ENCODE results near the gene RADIL.
"Not testable (repeated sequence)": the region's sequence is repeated elsewhere in the genome, so short reads cannot be mapped to it uniquely, and the experiment has no call there.

Gene RADIL

GRCh38 chr7:4805110-4805983, 78.2 kb downstream of the RADIL start:
- DNase-seq = no peak

GRCh38 chr7:4803397-4804241, 79.9 kb downstream of the RADIL start:
- DNase-seq = no peak

GRCh38 chr7:4802577-4802976, 80.9 kb downstream of the RADIL start:
- not testable (repeated sequence) for DNase-seq

DNA sequence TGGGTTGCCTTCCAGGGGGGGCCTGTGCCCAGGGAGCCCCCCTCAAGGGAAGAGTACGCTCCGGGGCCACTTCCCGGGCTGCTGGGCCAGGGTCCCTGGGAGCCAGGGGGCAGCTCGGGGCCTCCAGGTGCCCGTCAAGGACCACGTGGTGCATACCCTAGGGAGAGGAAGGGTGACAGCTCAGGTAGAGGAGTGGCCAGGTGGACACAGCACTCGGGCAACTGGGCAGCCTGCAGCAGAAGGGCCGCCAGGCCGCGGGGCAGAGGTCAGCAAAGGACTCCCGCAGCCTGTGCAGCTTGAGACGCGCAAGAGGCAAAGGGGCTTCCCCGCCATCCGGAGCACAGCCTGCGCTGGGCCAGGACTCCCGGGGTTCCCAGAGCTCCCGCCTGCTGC, 81.7 kb downstream of the RADIL start:
- DNase-seq = no peak

DNA sequence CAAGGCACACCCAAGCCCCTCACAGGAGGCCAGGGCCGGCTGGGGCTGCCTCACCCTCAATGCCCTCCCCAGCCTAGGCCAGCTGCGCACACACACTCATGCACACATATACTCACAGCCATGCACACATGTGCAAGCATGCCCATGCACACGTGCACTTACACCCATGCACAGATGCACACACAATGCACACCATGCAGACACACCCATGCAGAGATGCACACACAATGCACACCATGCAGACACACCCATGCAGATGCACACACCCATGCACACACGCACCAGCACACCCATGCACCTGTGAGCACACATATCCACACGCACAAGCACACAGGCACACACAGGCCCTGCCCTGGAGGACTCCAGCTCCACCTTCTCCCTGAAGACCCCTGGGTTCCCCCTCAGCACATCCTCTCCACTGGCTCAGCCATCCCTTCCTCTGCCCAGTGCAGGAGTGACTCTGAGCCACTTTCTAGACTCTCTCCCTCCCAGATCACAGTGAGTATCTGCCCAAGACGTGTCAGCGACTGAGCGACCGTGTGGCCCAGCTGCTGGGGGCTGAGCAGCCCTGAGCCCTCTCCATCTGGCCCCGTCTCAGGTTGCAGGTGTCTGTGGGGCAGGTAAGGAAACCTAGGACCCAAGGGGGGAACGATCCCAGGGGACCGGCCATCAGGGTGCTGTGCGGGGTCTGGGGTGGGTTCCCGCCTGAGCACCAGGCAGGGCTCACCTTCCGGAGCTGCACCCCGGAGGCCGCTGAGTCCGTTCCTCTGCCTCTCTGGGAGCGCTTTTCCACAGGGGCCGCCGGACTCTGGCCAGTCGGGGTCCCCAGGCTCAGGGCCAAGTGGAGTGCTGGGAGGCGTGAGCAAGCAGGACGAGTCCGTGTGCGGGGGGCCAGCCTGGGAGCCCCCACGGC, 82.3 kb downstream of the RADIL start:
- DNase-seq = no peak

- no peak for DNase-seq
Observed at GRCh38 chr7:4800487-4800886, 83.0 kb downstream of the RADIL start.

DNA sequence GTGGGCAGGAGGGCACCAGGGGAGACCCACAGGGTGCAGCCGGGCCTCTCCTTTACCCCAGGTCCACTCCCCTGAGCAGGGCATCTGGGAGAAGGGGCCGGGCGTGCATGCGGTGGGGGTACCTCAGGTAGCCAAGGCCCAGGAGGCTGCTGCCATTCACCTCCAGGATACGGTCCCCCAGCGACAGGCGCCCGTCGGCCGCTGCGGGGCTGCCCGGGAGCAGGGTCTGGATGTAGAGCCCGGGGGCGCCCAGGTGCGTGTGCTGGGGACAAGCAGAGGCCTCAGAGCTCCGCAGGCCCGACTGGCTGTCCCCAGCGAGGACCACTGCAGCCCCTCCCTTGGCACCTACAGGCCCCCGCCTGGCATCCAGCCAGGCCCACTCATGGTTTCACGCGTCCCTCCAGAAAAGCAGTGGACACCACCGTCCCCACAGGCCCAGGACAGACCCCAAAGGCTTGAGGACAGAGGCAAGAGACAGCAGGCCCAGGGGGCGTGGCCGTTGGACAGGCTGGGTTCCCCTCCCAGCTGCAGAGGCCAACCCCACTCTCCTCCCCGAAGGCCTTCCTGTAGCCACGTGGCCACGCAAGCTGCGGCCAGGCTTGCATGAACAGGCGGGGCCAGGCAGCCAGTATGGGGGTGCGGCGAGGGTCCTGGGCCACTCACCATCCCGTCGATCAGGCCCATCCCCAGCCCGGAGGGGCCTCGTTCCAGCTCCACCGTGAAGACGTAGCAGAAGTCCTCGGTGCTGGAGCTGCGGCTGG, 83.8 kb downstream of the RADIL start:
- no peak for DNase-seq

DNA sequence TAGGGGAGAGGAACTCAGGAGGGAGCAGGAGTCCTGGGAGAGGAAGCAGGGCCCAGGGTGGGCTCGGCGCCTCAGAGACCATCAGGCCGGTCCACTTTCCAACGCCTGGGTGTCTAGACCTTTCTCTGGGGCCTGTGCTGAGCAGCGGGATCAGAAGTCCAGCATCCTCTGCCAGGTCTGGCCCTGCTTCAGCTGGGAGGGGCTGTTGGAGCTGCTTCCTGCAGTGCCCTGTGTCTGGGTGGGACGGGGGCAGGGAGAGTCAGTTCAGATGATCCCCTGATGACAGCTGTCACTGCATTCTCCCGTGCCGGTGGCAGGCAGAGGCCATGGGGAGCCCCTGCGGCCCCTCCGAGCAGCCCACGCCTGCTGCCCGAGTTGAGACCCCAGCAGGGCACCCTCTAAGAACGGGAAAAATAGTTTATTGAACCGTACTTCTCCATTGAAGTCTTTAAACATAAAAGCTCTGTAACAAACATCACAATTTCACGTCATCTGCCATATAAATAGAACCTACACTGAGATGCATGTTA, 84.7 kb downstream of the RADIL start:
- DNase-seq = no peak

GRCh38 chr7:4797858-4798705, 85.4 kb downstream of the RADIL start:
- DNase-seq = peak; percentile 67

GRCh38 chr7:4796453-4796852, 87.1 kb downstream of the RADIL start:
- no peak for DNase-seq

DNA sequence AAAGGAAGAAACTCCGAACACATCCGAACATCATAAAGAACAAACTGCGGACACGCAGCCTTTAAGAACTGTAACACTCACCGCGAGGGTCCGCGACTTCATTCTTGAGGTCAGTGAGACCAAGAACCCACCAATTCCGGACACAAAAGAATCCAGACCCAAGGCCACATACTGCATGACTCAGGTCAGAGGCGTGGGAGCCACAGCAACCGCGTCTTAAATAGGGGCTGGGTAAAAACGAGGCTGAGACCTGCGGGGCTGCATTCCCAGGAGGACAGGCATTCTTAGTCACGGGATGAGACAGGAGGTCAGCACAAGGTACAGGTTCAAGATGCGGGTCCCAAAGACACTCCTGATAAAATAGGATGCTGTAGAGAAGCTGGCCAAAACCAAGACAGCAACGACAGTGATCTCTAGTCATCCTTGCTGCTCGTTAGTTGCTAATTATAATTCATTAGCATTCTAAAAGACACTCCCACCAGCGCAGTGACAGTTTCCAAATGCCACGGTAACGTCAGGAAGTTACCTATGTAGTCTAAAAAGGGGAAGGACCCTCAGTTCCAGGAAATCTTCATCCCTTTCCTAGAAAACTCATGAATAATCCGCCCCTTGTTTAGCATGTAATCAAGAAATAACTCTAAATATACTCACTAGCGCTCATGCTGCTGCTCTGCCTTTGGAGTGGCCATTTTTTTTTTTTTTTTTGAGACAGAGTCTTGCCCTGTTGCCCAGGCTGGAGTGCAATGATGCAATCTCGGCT, 88.7 kb downstream of the RADIL start:
- DNase-seq = no peak

DNA sequence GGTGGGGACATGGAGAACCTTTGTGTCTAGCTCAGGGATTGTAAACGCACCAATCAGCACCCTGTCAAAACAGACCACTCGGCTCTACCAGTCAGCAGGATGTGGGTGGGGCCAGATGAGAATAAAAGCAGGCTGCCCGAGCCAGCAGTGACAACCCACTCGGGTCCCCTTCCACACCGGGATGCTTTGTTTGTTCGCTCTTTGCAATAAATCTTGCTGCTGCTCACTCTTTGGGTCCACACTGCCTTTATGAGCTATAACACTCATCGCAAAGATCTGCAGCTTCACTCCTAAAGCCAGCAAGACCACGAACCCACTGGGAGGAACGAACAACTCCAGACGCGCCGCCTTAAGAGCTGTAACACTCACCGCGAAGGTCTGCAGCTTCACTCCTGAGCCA, 89.3 kb downstream of the RADIL start:
- DNase-seq = not testable (repeated sequence)

- not testable (repeated sequence) for DNase-seq
Observed at GRCh38 chr7:4793385-4793993, 90.0 kb downstream of the RADIL start.

DNA sequence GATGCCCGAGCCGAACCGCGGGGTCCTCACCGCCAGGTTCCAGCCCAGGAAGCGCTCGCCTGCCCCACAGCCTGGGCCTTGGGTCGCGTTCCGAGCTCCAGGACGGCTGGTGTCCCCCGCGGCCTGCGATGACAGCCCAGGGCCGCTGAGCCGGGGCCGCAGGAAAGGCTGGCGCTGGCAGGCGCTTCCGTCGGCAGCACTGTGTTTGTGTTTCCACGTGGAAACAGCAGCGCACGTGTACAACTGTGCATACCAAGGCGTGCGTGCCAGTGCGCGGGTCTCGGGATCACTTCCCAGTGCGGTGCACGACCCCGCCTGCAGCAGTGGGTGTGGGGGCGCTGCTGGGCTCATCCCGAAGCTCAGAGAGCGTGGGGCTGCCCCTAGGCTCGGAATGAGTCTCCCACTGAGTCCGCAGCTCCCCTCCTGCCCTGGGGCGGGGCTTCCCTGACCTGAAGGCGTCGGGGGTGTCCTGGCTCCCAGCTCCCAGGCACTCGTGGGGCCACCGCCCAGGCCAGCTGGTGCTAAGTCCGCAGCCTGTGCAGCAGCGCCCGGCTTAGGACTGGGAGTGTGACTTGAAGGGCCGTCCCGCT, 90.9 kb downstream of the RADIL start:
- DNase-seq = no peak

GRCh38 chr7:4791738-4792536, 91.6 kb downstream of the RADIL start:
- DNase-seq = peak; percentile 83

- DNase-seq = no peak
Observed at GRCh38 chr7:4791101-4791737, 92.3 kb downstream of the RADIL start.

DNA sequence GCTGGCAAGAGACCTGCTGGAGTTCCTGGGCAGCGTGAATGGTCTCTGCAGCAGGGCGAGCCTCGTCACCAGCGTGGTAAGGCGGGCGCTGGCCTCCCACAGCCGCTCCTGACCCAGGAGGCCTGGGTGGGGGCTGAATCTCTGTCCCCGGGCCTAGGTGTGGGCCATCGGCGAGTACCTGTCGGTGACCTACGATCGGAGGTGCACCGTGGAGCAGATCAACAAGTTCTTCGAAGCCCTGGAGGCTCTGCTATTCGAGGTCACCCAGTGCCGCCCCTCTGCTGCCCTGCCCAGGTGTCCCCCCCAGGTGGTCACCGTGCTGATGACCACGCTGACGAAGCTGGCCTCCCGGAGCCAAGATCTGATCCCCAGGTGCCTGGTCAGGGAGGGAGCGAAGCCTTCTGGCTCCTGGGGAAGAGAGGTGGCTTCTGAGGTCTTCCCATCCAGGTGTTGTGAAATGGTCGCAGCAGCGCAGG, 93.0 kb downstream of the RADIL start:
- DNase-seq = no peak

DNA sequence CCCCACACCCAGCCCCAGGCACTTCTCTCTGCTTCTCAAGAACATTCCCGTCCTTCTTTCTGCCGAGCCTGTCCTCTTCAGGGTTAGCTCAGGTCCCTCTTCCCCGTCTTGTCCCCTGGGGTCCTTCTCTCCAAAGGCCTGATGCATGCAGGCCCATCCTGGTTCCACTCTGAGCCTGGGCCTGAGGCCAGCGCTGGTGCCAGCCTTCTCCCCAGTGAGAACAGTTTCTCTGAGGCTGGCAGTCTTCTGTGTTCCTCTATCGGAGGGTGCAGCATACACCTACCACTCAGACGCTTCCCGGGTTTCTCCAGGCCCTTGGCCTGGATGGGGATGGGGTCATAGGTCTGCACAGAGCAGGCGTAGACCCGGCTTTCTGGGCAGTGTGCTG, 93.4 kb downstream of the RADIL start:
- no peak for DNase-seq
